Uterus (tissue), 2 donors: ENCODE results near the gene IDH2.

Experiments used
- POLR2A ChIP-seq, 2 donors: fragments of 450-650 bp; IDR thresholded peaks; one replicate each; pipeline ENCODE4 v1.6.1; 2016; ENCODE audit warnings: antibody characterized with exemption in 2 of 2, mild to moderate bottlenecking in 1 of 2, moderate library complexity in 1 of 2
- TF ChIP-seq, protein P1 (sequence below), 4 experiments: fragments of 200-600 bp in 2 of 4; fragments of 450-650 bp in 2 of 4; sonication (generic) in 2 of 4; IDR thresholded peaks; one replicate each; pipeline ENCODE4 v1.5.1; 2016 to 2019; ENCODE audit warnings: antibody characterized with exemption in 4 of 4, mild to moderate bottlenecking in 2 of 4, moderate library complexity in 1 of 4

GRCh38 chr15:90056529-90056928 is 45.7 kb downstream of the IDH2 start:
- TF ChIP-seq, protein P1, sequence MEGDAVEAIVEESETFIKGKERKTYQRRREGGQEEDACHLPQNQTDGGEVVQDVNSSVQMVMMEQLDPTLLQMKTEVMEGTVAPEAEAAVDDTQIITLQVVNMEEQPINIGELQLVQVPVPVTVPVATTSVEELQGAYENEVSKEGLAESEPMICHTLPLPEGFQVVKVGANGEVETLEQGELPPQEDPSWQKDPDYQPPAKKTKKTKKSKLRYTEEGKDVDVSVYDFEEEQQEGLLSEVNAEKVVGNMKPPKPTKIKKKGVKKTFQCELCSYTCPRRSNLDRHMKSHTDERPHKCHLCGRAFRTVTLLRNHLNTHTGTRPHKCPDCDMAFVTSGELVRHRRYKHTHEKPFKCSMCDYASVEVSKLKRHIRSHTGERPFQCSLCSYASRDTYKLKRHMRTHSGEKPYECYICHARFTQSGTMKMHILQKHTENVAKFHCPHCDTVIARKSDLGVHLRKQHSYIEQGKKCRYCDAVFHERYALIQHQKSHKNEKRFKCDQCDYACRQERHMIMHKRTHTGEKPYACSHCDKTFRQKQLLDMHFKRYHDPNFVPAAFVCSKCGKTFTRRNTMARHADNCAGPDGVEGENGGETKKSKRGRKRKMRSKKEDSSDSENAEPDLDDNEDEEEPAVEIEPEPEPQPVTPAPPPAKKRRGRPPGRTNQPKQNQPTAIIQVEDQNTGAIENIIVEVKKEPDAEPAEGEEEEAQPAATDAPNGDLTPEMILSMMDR (IDR thresholded peaks at IDR 0.05), result no peak
- TF ChIP-seq POLR2A (IDR thresholded peaks at IDR 0.05), result no peak
